ENCODE results near the gene UFSP1.

Gene UFSP1

DNA sequence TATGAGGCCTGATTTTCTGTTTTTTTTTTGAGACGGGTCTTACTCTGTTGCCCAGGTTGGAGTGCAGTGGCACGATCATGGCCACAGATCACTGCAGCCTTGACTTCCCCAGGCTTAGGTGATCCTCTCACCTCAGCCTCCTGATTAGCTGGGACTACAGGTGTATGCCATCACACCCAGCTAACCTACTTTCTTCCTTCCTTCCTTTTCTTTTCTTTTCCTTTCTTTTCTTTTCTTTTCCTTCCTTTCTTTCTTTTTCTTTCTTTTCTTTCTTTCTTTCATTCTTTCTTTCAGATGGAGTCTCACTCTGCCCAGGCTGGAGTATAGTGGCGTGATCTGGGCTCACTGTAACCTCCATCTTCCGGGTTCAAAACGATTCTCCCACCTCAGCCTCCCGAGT is 10.8 kb downstream of the UFSP1 start:
- Mint-ChIP-seq H3K4me3 (peak overlapping the region; percentile 46), H3K4me1 (ENCODE audit: low read depth) (peaks cover 41% of the 10 kb centered on the region), H3K27me3 (ENCODE audit: low read depth) (no peaks in the 10 kb centered on the region), H3K9me3 (no peaks in the 10 kb centered on the region), H3K36me3 (ENCODE audit: low read depth) (peaks cover 53% of the 10 kb centered on the region), H3K27ac (no peak overlapping the region)

DNA sequence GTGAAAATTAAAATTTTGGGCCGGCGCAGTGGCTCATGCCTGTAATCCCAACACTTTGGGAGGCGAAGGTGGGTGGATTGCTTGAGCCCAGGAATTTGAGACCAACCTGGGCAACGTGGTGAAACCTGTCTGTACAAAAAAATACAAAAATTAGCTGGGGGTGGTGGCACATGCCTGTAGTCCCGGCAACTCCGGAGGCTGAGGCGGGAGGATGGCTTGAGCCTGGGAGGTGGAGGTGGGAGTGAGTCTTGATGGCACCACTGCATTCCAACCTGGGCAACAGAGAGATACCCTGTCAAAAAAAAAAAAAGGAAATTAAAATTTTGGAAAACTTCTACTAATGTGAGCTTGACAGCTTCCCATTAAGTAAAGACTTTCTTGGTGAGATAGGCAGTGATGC is 11.5 kb downstream of the UFSP1 start:
- H3K27ac Mint-ChIP-seq = no peak overlapping the region
- H3K9me3 Mint-ChIP-seq = no peaks in the 10 kb centered on the region
- H3K27me3 Mint-ChIP-seq (ENCODE audit: low read depth) = no peaks in the 10 kb centered on the region
- peaks cover 48% of the 10 kb centered on the region for H3K36me3 Mint-ChIP-seq (ENCODE audit: low read depth)
- H3K4me1 Mint-ChIP-seq (ENCODE audit: low read depth) = peaks cover 40% of the 10 kb centered on the region
- peak overlapping the region; percentile 14 for H3K4me3 Mint-ChIP-seq

DNA sequence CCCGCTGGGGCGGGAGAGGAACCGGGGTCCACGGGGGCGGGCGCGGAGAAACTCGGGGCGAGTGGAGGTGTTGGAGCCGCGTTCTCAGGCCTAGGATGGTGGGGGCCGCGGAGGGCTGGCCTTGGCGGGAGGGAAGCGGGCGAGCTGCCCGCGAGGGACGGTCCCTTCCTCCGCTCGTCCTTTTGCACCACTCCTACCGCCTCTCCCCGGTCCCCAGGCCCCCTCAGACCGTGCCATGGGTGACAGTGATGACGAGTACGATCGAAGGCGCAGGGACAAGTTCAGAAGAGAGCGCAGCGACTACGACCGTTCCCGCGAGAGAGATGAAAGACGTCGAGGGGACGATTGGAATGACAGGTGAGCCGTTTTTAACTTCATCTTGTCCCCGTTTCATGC is 14.2 kb downstream of the UFSP1 start:
- peaks cover 35% of the 10 kb centered on the region for H3K4me1 Mint-ChIP-seq (ENCODE audit: low read depth)
- H3K36me3 Mint-ChIP-seq (ENCODE audit: low read depth) = peaks cover 42% of the 10 kb centered on the region
- H3K27ac Mint-ChIP-seq = peak overlapping the region; percentile 98
- H3K9me3 Mint-ChIP-seq = no peaks in the 10 kb centered on the region
- no peaks in the 10 kb centered on the region for H3K27me3 Mint-ChIP-seq (ENCODE audit: low read depth)
- H3K4me3 Mint-ChIP-seq = peak overlapping the region; percentile 96

DNA sequence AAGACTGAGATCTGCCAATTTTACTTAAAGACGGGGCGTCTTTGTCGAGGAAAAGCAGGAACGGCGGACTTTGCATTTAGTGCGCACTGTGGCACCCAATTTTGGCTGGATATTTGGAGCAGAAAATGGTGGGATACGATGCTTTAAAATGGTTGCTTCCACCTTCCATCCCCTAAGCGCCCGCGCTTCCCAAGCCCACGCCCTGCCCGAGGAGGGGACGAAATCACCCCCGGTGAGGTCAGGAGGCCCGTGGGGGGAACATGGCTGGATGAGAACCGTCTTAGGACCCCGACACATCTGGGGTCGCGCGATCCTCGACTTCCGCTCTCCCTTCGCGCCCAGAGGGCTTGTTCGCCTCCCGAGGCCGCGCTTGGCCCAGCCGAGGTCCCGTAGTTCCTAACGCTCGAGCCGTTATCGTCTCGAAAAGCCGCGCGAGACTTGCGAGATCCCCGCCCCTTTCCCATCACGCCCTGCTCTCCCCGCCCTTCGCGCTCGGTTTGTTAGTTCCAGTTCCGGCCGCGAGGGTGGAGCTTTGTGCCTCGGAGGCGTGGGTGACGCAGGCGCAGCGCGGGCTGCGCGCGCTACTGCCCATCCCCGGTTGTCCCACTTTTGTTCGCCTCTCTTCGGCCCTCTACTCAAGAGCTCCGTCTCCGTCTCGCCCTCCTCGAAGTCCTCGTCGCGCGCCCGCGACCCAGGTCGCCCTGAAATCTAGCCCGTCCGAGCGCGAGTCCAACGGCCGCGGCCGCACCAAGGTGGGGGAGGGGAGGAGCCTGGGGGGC is 14.7 kb downstream of the UFSP1 start, which contains the start of gene SRRT:
SRRT (plus strand) TSS at position 527 of the 779 bp plus-strand sequence. CDS start 488 bp downstream, outside the sequence.
- no peaks in the 10 kb centered on the region for H3K9me3 Mint-ChIP-seq
- H3K27me3 Mint-ChIP-seq (ENCODE audit: low read depth) = no peaks in the 10 kb centered on the region
- peaks cover 32% of the 10 kb centered on the region for H3K4me1 Mint-ChIP-seq (ENCODE audit: low read depth)
- H3K27ac Mint-ChIP-seq = peak within 1 kb of the TSS; percentile 98
- H3K36me3 Mint-ChIP-seq (ENCODE audit: low read depth) = peaks cover 38% of the 10 kb centered on the region
- H3K4me3 Mint-ChIP-seq = peak within 1 kb of the TSS; percentile 96

DNA sequence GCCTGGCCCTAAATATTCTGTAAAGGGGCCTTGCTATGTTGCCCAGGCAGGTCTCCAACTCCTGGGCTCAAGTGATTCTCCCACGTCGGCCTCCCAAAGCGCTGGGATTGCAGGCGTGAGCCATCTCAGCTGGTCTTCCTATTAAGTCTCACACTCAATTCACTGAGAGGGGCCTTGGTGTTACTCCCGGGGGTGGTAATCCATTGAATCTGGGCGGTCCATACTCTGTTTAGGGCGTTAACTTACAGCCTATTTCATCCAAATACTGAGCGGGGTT is 15.3 kb downstream of the UFSP1 start:
- H3K36me3 Mint-ChIP-seq (ENCODE audit: low read depth) = peaks cover 37% of the 10 kb centered on the region
- no peaks in the 10 kb centered on the region for H3K9me3 Mint-ChIP-seq
- peak overlapping the region; percentile 98 for H3K27ac Mint-ChIP-seq
- no peaks in the 10 kb centered on the region for H3K27me3 Mint-ChIP-seq (ENCODE audit: low read depth)
- peaks cover 29% of the 10 kb centered on the region for H3K4me1 Mint-ChIP-seq (ENCODE audit: low read depth)
- peak overlapping the region; percentile 96 for H3K4me3 Mint-ChIP-seq

DNA sequence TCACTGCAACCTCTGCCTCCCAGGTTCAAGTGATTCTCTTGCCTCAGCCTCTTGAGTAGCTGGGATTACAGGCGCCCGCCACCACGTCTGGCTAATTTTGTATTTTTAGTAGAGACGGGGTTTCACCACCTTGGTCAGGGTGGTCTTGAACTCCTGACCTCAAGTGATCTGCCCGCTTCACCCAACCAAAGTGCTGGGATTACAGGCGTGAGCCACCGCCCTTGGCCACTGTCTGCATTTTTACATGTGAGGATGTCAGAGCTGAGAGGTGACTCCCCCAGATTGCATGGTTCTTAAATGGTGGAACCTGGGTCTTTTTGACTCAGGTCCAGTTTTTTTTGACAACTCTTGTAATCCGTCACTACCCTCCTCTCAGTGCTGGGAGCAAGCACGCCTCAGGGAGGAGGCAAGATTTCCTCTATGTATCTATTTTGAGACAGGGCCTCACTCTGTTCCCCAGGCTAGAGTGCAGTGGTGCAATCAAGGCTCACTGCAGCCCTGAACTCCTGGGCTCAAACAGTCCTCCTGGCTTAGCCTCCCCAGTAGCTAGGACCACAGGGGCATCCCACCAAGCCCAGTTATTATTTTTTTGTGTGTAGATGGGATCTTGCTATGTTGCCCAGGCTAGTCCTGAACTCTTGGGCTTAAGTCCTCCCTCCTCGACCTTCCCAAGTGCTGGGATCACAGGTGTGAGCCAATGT is 15.8 kb downstream of the UFSP1 start:
- peak overlapping the region; percentile 98 for H3K27ac Mint-ChIP-seq
- no peaks in the 10 kb centered on the region for H3K27me3 Mint-ChIP-seq (ENCODE audit: low read depth)
- H3K4me1 Mint-ChIP-seq (ENCODE audit: low read depth) = peaks cover 27% of the 10 kb centered on the region
- H3K9me3 Mint-ChIP-seq = no peaks in the 10 kb centered on the region
- H3K36me3 Mint-ChIP-seq (ENCODE audit: low read depth) = peaks cover 35% of the 10 kb centered on the region
- H3K4me3 Mint-ChIP-seq = peak overlapping the region; percentile 96

DNA sequence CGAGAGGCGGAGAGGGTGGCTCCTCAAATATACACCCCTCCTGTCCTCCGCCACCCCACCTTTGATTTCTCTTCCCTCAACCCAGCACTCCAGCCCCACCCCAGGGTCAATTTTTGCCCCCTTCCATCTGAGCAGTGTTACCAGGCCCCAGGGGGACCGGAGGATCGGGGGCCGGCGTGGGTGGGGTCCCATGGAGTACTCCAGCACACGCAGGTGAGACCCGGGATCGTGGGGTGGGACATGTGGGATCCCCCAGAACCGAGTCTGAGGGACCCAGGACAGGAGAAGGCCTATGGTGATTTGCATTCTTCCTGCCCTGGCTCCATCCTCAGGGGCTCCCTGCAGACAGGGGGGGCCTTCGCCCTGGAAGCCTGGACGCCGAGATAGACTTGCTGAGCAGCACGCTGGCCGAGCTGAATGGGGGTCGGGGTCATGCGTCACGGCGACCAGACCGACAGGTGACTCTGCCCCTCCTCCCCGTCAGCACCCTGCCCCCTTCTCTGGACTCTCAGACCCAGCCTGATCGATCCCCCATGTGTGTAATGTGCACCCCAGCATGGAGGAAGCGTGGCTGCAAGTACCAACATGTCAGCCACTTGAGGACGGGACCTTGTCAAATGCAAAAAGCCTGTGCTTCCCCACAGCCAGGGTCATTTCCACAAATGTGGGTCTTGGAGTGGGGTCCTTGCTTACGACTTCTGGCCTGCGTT is 21.6 kb downstream of the UFSP1 start:
- Mint-ChIP-seq H3K27ac (peak overlapping the region; percentile 73), H3K9me3 (no peaks in the 10 kb centered on the region), H3K4me3 (peak overlapping the region; percentile 76), H3K4me1 (ENCODE audit: low read depth) (peaks cover 15% of the 10 kb centered on the region), H3K27me3 (ENCODE audit: low read depth) (no peaks in the 10 kb centered on the region), H3K36me3 (ENCODE audit: low read depth) (peaks cover 13% of the 10 kb centered on the region)

DNA sequence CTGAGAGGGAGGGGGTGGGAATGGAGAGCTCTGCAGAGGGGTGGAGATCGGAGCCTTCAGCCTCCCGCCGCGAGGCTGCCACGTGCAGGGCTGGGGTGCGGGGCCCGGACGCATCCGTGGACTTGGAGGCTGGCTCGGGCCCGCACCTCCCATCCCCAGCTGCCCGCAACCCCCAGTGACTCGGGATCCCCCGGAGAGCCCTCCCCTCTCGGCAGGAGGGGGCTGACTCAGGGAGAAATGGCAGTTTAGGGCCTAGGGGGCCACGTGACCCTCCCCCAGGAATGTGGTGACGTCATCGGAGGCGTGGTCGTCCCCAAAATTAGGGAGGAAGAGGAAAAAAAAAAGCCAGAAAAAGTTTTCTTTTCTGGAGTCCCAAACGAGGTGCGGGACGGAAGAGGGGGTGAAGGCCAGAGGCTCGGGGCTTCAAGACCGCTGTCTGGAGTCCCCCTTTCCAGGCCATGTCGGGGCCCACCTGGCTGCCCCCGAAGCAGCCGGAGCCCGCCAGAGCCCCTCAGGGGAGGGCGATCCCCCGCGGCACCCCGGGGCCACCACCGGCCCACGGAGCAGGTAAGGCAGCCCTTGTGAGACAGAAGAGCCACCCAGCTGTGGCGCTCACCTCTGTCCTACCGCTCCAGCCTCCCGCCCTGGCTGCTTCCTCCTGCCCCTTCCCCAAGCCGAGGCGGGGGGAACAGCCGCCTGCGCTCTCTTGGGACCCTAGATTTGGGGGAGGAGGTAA is 22.3 kb downstream of the UFSP1 start, which contains the start of gene TRIP6:
TRIP6 (plus strand) TSS at position 348 of the 736 bp plus-strand sequence; CDS start at position 459, 111 bp downstream.
- Mint-ChIP-seq H3K27me3 (ENCODE audit: low read depth) (no peaks in the 10 kb centered on the region), H3K9me3 (no peaks in the 10 kb centered on the region), H3K4me1 (ENCODE audit: low read depth) (peaks cover 15% of the 10 kb centered on the region), H3K27ac (peak within 1 kb of the TSS; percentile 88), H3K4me3 (peak within 1 kb of the TSS; percentile 87), H3K36me3 (ENCODE audit: low read depth) (peaks cover 13% of the 10 kb centered on the region)

DNA sequence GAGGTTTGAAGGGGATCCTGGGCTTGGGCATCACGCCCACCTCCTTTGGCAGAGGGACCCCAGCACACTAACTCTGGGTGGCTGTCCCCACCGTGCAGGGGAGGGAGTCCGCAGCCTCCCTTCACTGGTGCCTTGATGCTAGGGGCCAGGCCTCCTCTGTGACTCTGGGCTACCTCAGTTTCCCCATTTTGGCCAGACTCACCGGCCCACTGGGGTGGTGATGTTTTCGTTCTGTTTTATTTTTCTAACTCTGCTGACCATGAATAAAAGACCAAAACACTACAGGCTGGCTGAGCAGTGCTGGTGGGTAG is 22.8 kb downstream of the UFSP1 start:
- Mint-ChIP-seq H3K4me1 (ENCODE audit: low read depth) (peaks cover 15% of the 10 kb centered on the region), H3K27me3 (ENCODE audit: low read depth) (no peaks in the 10 kb centered on the region), H3K4me3 (peak overlapping the region; percentile 87), H3K9me3 (no peaks in the 10 kb centered on the region), H3K36me3 (ENCODE audit: low read depth) (peaks cover 13% of the 10 kb centered on the region), H3K27ac (peak overlapping the region; percentile 88)

DNA sequence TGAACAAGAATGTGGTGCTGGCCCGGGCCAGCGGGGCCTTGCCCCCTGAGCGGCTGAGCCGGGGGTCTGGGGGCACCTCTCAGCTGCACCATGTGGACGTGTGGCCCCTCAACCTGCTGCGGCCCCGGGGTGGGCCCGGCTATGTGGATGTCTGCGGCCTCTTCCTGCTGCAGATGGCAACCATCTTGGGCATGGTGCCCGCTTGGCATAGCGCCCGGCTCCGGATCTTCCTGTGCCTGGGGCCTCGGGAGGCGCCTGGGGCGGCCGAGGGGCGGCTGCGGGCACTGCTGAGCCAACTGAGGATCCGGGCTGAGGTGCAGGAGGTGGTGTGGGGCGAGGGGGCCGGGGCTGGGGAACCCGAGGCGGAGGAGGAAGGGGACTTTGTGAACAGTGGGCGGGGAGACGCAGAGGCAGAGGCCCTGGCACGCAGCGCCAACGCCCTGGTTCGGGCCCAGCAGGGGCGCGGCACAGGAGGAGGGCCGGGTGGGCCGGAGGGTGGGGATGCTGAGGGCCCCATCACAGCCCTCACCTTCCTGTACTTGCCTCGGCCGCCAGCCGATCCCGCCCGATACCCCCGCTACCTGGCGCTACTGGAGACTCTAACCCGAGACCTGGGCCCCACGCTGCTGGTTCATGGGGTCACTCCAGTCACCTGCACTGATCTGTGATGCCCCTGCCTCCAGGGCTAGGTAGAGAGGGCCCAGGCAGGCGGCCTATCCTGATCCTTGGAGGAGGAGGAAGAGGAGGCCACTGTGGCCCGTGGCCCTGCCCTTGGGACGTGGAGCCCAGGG is 23.4 kb downstream of the UFSP1 start:
- Mint-ChIP-seq H3K27ac (peak overlapping the region; percentile 88), H3K36me3 (ENCODE audit: low read depth) (peaks cover 13% of the 10 kb centered on the region), H3K4me3 (peak overlapping the region; percentile 87), H3K9me3 (no peaks in the 10 kb centered on the region), H3K27me3 (ENCODE audit: low read depth) (no peaks in the 10 kb centered on the region), H3K4me1 (ENCODE audit: low read depth) (peaks cover 15% of the 10 kb centered on the region)

DNA sequence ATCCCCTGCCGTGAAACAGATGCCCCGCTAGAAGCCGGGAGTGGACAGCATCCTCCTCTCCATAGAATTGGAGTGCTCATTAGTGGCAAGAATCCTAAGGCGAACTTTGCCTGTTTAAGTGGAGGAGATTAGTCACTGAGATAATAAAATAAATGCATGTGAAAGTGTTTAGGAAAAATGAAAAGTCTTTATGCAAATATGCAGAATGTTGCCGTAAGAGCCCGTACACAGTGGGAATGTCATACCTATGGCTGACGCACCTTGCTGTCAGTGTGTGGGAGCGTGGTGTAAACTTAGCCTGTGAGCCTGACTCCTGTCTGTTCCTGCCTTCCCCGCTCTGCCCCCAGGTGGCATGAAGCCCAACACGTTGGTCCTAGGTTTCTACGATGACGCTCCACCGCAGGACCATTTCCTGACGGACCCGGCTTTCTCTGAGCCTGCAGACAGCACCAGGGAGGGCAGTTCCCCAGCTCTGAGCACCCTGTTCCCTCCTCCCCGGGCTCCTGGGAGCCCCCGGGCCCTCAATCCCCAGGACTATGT is 24.1 kb downstream of the UFSP1 start:
- Mint-ChIP-seq H3K4me3 (no peak overlapping the region), H3K27me3 (ENCODE audit: low read depth) (no peaks in the 10 kb centered on the region)

DNA sequence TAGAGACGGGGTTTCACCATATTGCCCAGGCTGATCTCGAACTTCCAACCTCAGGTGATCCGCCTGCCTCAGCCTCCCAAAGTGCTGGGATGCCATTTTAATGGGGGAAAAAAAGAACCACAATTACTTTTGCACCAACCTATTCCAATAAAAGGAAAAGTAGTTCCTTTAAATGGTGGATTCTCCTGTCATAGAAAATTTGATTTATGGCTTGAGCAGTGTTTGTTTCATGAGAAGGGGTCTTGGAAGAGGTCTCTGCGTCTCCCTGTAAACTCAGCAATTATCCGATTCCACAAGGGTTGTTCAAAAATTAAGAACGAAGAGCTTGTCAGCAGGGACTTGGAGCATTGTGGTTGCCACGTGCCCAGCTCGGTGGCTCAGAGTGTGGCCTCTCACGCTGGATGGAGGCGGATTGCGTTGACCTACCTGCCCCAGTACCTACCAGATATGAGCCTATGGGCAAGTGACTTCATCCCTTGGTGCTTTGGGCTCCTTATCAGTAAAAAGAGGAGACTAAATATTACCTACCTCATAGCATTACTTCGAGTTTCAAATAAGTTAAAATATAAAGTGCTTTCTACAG is 25.2 kb downstream of the UFSP1 start:
- no peak overlapping the region for H3K4me3 Mint-ChIP-seq
- H3K9me3 Mint-ChIP-seq = no peaks in the 10 kb centered on the region
- no peak overlapping the region for H3K27ac Mint-ChIP-seq
- no peaks in the 10 kb centered on the region for H3K27me3 Mint-ChIP-seq (ENCODE audit: low read depth)
- H3K36me3 Mint-ChIP-seq (ENCODE audit: low read depth) = peaks cover 20% of the 10 kb centered on the region
- H3K4me1 Mint-ChIP-seq (ENCODE audit: low read depth) = peaks cover 15% of the 10 kb centered on the region

More for the DNA sequence above, 24.1 kb downstream of the UFSP1 start:
- peaks cover 15% of the 10 kb centered on the region for H3K4me1 Mint-ChIP-seq (ENCODE audit: low read depth)
- no peaks in the 10 kb centered on the region for H3K9me3 Mint-ChIP-seq
- peaks cover 15% of the 10 kb centered on the region for H3K36me3 Mint-ChIP-seq (ENCODE audit: low read depth)
- H3K27ac Mint-ChIP-seq = no peak overlapping the region

DNA sequence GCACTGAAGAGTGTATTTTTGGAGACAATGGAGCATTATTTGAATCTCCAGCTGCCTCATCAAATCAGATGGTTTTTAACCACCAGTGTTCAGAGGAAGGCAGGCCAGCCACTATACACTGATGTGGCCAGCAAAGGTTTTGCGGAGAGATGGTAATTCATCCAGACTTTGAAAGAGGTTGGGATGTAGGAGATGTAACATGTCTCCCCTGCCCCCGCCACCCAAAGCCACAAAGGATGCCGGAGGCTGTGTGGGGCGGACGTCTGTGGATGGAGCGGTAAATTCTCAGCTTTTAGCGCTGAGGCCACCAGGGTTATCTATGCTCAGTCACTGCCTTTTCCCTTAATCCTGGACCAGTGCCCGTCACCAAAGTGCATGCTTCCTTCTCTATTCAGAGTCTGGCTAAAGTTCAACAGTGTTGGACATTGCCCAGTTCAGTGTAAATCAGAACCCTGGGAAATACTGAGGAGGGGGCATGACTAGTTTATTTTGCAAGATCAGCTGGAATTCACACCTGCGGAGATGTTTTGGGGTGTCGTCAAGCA is 26.0 kb downstream of the UFSP1 start:
- no peaks in the 10 kb centered on the region for H3K27me3 Mint-ChIP-seq (ENCODE audit: low read depth)
- H3K9me3 Mint-ChIP-seq = no peaks in the 10 kb centered on the region
- H3K4me3 Mint-ChIP-seq = no peak overlapping the region
- peaks cover 22% of the 10 kb centered on the region for H3K36me3 Mint-ChIP-seq (ENCODE audit: low read depth)
- H3K27ac Mint-ChIP-seq = no peak overlapping the region
- H3K4me1 Mint-ChIP-seq (ENCODE audit: low read depth) = peaks cover 15% of the 10 kb centered on the region

All from T-helper 1 cell treated with Interleukin-12 subunit alpha and Interleukin-12 subunit beta and Interleukin-4 antibody, amounts not matched to agents 30 μg/mL and 1 μg/mL, for 36 hours (primary cell).